HepG2 (cell line): ENCODE data around the gene RRAS. TPM values are rescaled to one million over a fixed set of nuclear protein-coding genes. Genes with fewer than 3 reads are reported as not detected.

Source experiments
- ADNP ChIP-seq: sonication (generic); formaldehyde crosslinking; IDR thresholded peaks from 2 replicates; pipeline ENCODE4 v1.4.0; 2020; ENCODE audit warnings: missing genetic modification reagents
- AKAP8 ChIP-seq: sonication (generic); formaldehyde crosslinking; IDR thresholded peaks from 2 replicates; pipeline ENCODE4 v1.5.1; 2020; ENCODE audit warnings: mild to moderate bottlenecking, missing genetic modification reagents
- BORCS8-MEF2B ChIP-seq: sonication (generic); formaldehyde crosslinking; IDR thresholded peaks from 2 replicates; pipeline ENCODE4 v1.8.0; 2022; ENCODE audit warnings: mild to moderate bottlenecking, missing genetic modification reagents
- CERS6 ChIP-seq: sonication (generic); formaldehyde crosslinking; IDR thresholded peaks from 2 replicates; pipeline ENCODE4 v1.5.0; 2020; ENCODE audit warnings: missing genetic modification reagents
- HDAC1 ChIP-seq: sonication (generic); formaldehyde crosslinking; IDR thresholded peaks from 2 replicates; pipeline ENCODE4 v1.5.1; 2020; ENCODE audit warnings: mild to moderate bottlenecking, missing genetic modification reagents
- JUN ChIP-seq: sonication (generic); formaldehyde crosslinking; IDR thresholded peaks from 2 replicates; pipeline ENCODE4 v1.4.0; 2020; ENCODE audit warnings: mild to moderate bottlenecking, missing genetic modification reagents
- MTA3 ChIP-seq: sonication (generic); formaldehyde crosslinking; IDR thresholded peaks from 2 replicates; pipeline ENCODE4 v1.4.0; 2020; ENCODE audit warnings: missing genetic modification reagents
- MXD3 ChIP-seq: IDR thresholded peaks from 2 replicates; pipeline ENCODE4 v1.6.1; 2016; ENCODE audit warnings: mild to moderate bottlenecking, missing biosample characterization, missing genetic modification reagents
- NFE2L1 ChIP-seq: sonication (generic); formaldehyde crosslinking; IDR thresholded peaks from 2 replicates; pipeline ENCODE4 v1.4.0; 2020; ENCODE audit warnings: missing genetic modification reagents, mild to moderate bottlenecking, borderline replicate concordance
- PHF21A ChIP-seq: sonication (generic); formaldehyde crosslinking; IDR thresholded peaks from 2 replicates; pipeline ENCODE4 v1.5.0; 2020; ENCODE audit warnings: mild to moderate bottlenecking, missing genetic modification reagents
- SP5 ChIP-seq: IDR thresholded peaks from 2 replicates; pipeline ENCODE4 v1.6.1; 2016; ENCODE audit warnings: low read depth, borderline replicate concordance
- TFDP2 ChIP-seq: sonication (generic); formaldehyde crosslinking; IDR thresholded peaks from 2 replicates; pipeline ENCODE4 v1.4.0; 2020; ENCODE audit warnings: missing genetic modification reagents
- U2AF2 ChIP-seq: fragments of 200-400 bp; formaldehyde crosslinking; IDR thresholded peaks from 2 replicates; pipeline ENCODE4 v1.6.1; 2017; ENCODE audit warnings: low read depth, mild to moderate bottlenecking, low read length
- ZFYVE20 ChIP-seq: sonication (generic); formaldehyde crosslinking; IDR thresholded peaks from 2 replicates; pipeline ENCODE4 v1.8.0; 2023; ENCODE audit warnings: low read depth, mild to moderate bottlenecking, moderate library complexity, missing genetic modification reagents, borderline replicate concordance
- ZNF235 ChIP-seq: sonication (generic); formaldehyde crosslinking; IDR thresholded peaks from 2 replicates; pipeline ENCODE4 v1.8.1; 2023; ENCODE audit warnings: mild to moderate bottlenecking, missing genetic modification reagents, borderline replicate concordance
- ZNF383 ChIP-seq: sonication (generic); formaldehyde crosslinking; IDR thresholded peaks from 2 replicates; pipeline ENCODE4 v1.4.0; 2020; ENCODE audit warnings: missing genetic modification reagents, mild to moderate bottlenecking, borderline replicate concordance
- ZNF546 ChIP-seq: sonication (generic); formaldehyde crosslinking; conservative IDR thresholded peaks from 2 replicates; pipeline ENCODE4 v1.8.1; 2023; ENCODE audit warnings: mild to moderate bottlenecking, missing genetic modification reagents
- ZNF660 ChIP-seq: sonication (generic); formaldehyde crosslinking; IDR thresholded peaks from 2 replicates; pipeline ENCODE4 v1.5.1; 2020; ENCODE audit warnings: mild to moderate bottlenecking, low read depth, missing genetic modification reagents, borderline replicate concordance
- ZNF775 ChIP-seq: sonication (generic); formaldehyde crosslinking; IDR thresholded peaks from 2 replicates; pipeline ENCODE4 v1.4.0; 2020; ENCODE audit warnings: missing genetic modification reagents, mild to moderate bottlenecking, moderate library complexity, borderline replicate concordance
- ZSCAN20 ChIP-seq: sonication (generic); formaldehyde crosslinking; IDR thresholded peaks from 2 replicates; pipeline ENCODE4 v1.4.0; 2020; ENCODE audit warnings: missing genetic modification reagents, mild to moderate bottlenecking, borderline replicate concordance
- ZSCAN9 ChIP-seq: IDR thresholded peaks from 2 replicates; pipeline ENCODE4 v1.6.1; 2016; ENCODE audit warnings: borderline replicate concordance
- polyA plus RNA-seq, 8 experiments: library from polyadenylated mRNA; depleted of rRNA in 3 of 8; stranded (reverse) in 7 of 8; unstranded in 1 of 8; fragments of >200 nt; fragmentation: Illumina TruSeq in 4 of 8; extraction: Trizol in 4 of 8; gene quantifications; 2 replicates each; pipeline versions ENCODE4 v1.2.1 to v1.2.3, GENCODE V29; 2011 to 2016; ENCODE audit warnings: low read depth in 4 of 8, missing spikeins in 1 of 8, mixed read lengths in 1 of 8; ENCODE audit not compliant: insufficient read depth in 1 of 8
- total RNA-seq, 5 experiments: library from RNA; depleted of rRNA; stranded (reverse); fragments of >200 nt; fragmentation: Illumina TruSeq; extraction: Trizol; gene quantifications; 2 replicates each; pipeline ENCODE4 v1.2.3, GENCODE V29; 2016; ENCODE audit warnings: low read depth in 1 of 5
- TF ChIP-seq, protein P1 (sequence below): IDR thresholded peaks from 2 replicates; pipeline ENCODE4 v1.6.1; 2016; ENCODE audit warnings: low read depth, borderline replicate concordance
- TF ChIP-seq, protein P2 (sequence below): sonication (generic); formaldehyde crosslinking; IDR thresholded peaks from 2 replicates; pipeline ENCODE4 v1.4.0; 2020; ENCODE audit warnings: missing genetic modification reagents, borderline replicate concordance

RRAS gene
- total and polyA plus RNA-seq, 2 of the 13 experiments (the other 11 are each of a cell fraction or from before 2014, with no cell fraction given), result 1.5 to 12.0 TPM

DNA sequence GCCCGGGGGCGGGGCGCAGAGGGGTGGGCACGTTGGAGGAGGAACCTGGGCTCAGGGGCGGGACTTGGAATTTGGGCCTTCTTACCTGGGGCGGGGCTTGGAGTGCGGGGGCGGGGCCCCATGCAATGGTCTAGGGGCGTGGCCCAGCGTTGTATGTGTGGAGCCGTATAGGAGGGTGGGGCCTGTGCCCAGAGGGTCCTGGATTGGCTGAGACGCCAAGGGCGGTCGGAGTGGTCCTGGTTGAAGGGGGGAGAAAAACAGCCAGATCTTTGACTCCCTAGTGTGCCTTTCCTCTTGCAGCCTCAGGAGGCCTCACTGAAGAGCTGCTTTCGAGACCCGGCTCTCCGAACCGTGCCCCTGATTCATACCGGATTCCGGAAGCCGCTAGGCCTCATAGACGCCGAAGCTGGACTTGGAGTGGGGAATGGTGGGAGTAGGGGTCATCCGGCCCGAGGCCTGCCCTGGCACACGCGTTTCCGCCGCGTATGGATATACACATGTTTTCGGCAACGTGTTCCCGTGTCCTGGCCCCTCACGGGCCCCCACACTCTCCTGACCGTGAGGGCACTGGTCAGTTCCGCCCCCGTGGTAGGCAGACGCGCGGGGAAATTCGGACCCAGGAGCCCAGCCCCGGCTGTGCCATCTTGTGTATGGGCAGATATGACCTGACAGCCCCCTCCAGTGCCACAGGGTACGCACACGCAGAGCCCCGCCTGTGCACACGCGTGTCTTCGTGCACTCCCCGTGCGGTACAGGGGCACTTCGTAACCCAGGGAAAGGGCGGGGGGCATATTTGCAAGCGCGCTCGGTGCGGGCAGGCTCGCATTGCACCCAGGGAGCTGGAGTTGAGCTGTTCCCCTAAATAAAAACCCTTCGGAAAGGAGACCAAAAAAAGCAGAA is 49.6 kb downstream of the RRAS start (continued):
- TF ChIP-seq ZNF235 (CRISPR knock-in tag), result 0 out of 2 replicates have a peak, but pooled peaks have one; percentile 67
- TF ChIP-seq ZFYVE20, result peak; percentile 86; the same call in 1 of the 2 replicates
- no peak for TF ChIP-seq ZSCAN20 (CRISPR knock-in tag)
- TF ChIP-seq BORCS8-MEF2B (CRISPR knock-in tag), result peak; percentile 88
- TF ChIP-seq CERS6 (CRISPR knock-in tag), result no peak
- no peak for TF ChIP-seq ZNF775 (CRISPR knock-in tag)
- no peak for TF ChIP-seq ZNF660
- peak; percentile 68; the same call in 1 of the 2 replicates for TF ChIP-seq SP5
- TF ChIP-seq, protein P1, sequence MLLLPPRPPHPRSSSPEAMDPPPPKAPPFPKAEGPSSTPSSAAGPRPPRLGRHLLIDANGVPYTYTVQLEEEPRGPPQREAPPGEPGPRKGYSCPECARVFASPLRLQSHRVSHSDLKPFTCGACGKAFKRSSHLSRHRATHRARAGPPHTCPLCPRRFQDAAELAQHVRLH (CRISPR knock-in tag), result no peak
- TF ChIP-seq ADNP, result no peak
- peak; percentile 68; the same call in 1 of the 2 replicates for TF ChIP-seq MXD3 (CRISPR knock-in tag)
- TF ChIP-seq ZNF383 (CRISPR knock-in tag), result no peak
- no peak for TF ChIP-seq ZSCAN9 (CRISPR knock-in tag)
- no peak for TF ChIP-seq JUN (CRISPR knock-in tag)
- peak; percentile 65 for TF ChIP-seq TFDP2 (CRISPR knock-in tag)
- TF ChIP-seq, protein P2, sequence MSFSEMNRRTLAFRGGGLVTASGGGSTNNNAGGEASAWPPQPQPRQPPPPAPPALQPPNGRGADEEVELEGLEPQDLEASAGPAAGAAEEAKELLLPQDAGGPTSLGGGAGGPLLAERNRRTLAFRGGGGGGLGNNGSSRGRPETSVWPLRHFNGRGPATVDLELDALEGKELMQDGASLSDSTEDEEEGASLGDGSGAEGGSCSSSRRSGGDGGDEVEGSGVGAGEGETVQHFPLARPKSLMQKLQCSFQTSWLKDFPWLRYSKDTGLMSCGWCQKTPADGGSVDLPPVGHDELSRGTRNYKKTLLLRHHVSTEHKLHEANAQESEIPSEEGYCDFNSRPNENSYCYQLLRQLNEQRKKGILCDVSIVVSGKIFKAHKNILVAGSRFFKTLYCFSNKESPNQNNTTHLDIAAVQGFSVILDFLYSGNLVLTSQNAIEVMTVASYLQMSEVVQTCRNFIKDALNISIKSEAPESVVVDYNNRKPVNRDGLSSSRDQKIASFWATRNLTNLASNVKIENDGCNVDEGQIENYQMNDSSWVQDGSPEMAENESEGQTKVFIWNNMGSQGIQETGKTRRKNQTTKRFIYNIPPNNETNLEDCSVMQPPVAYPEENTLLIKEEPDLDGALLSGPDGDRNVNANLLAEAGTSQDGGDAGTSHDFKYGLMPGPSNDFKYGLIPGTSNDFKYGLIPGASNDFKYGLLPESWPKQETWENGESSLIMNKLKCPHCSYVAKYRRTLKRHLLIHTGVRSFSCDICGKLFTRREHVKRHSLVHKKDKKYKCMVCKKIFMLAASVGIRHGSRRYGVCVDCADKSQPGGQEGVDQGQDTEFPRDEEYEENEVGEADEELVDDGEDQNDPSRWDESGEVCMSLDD (CRISPR knock-in tag), result 0 out of 2 replicates have a peak, but pooled peaks have one; percentile 26
- TF ChIP-seq MTA3 (CRISPR knock-in tag), result no peak
- TF ChIP-seq AKAP8 (CRISPR knock-in tag), result no peak
- no peak for TF ChIP-seq NFE2L1 (CRISPR knock-in tag)
- peak; percentile 70; the same call in 1 of the 2 replicates for TF ChIP-seq HDAC1 (CRISPR knock-in tag)
- 0 out of 2 replicates have a peak, but pooled peaks have one; percentile 60 for TF ChIP-seq ZNF546 (CRISPR knock-in tag)
- peak; percentile 64 for TF ChIP-seq PHF21A (CRISPR knock-in tag)
- TF ChIP-seq U2AF2, result no peak
